PFSK-1 (cell line): ENCODE measurements around the gene LIFR.

Experiments
- FOXP2 ChIP-seq: optimal IDR thresholded peaks from 2 replicates; pipeline ENCODE3; 2011; ENCODE audit warnings: borderline replicate concordance, control low read depth, inconsistent platforms; ENCODE audit not compliant: insufficient read depth; ENCODE audit errors: extremely low read length, extremely low read depth
- POLR2AphosphoS5 ChIP-seq: IDR thresholded peaks from 2 replicates; pipeline ENCODE4 v1.6.1; 2012; ENCODE audit warnings: low read depth, mild to moderate bottlenecking, control low read depth, low read length, moderate library complexity
- REST ChIP-seq, 2 experiments: IDR thresholded peaks; 2 replicates each; pipeline versions ENCODE4 v1.6.1 to v1.8.0; 2011 to 2012; ENCODE audit warnings: low read depth in 2 of 2, low read length in 2 of 2, control low read depth in 1 of 2, inconsistent platforms in 1 of 2, mild to moderate bottlenecking in 1 of 2, moderate library complexity in 1 of 2; ENCODE audit not compliant: insufficient read depth in 1 of 2
- SIN3A ChIP-seq: IDR thresholded peaks from 2 replicates; pipeline ENCODE4 v1.6.1; 2012; ENCODE audit warnings: mild to moderate bottlenecking, low read length, moderate library complexity, borderline replicate concordance; ENCODE audit not compliant: insufficient read depth
- TAF1 ChIP-seq: IDR thresholded peaks from 2 replicates; pipeline ENCODE4 v1.6.1; 2012; ENCODE audit warnings: low read length, control low read depth, borderline replicate concordance; ENCODE audit not compliant: insufficient read depth

LIFR gene

GRCh38 chr5:38582293-38582974 is 26.0 kb upstream of the LIFR start:
- TF ChIP-seq REST (IDR thresholded peaks at IDR 0.05; ENCODE audit: insufficient read depth in 1 of 2, low read depth in 2 of 2, low read length in 2 of 2) (no peak), POLR2AphosphoS5 (no peak), TAF1 (no peak), SIN3A (no peak), FOXP2 (no peak)

- no peak for TF ChIP-seq FOXP2
Observed at GRCh38 chr5:38581597-38581996, 25.2 kb upstream of the LIFR start.

- TF ChIP-seq POLR2AphosphoS5: no peak
- TF ChIP-seq REST (IDR thresholded peaks at IDR 0.05; ENCODE audit: insufficient read depth in 1 of 2, low read depth in 2 of 2, low read length in 2 of 2): no peak
- TF ChIP-seq SIN3A: no peak
- TF ChIP-seq FOXP2: no peak
- TF ChIP-seq TAF1: no peak
Observed at GRCh38 chr5:38579105-38579504, 22.7 kb upstream of the LIFR start.

GRCh38 chr5:38576961-38577684 is 20.7 kb upstream of the LIFR start:
- TF ChIP-seq POLR2AphosphoS5 (no peak), FOXP2 (no peak), SIN3A (no peak), TAF1 (no peak), REST (IDR thresholded peaks at IDR 0.05; ENCODE audit: insufficient read depth in 1 of 2, low read depth in 2 of 2, low read length in 2 of 2) (no peak)

GRCh38 chr5:38576442-38576841 is 20.0 kb upstream of the LIFR start:
- TF ChIP-seq FOXP2 (no peak), REST (IDR thresholded peaks at IDR 0.05; ENCODE audit: insufficient read depth in 1 of 2, low read depth in 2 of 2, low read length in 2 of 2) (no peak), POLR2AphosphoS5 (no peak), TAF1 (no peak)
